ENCODE data around the gene CFAP74. TPM values are rescaled to one million over a fixed set of nuclear protein-coding genes. Genes with fewer than 3 reads are reported as not detected.
A peak's percentile ranks its signal among the peaks of the same experiment; 100 is the strongest.

Gene CFAP74
- total RNA-seq, 2 experiments from 2014 or later, result 0.38 to 0.41 TPM

DNA sequence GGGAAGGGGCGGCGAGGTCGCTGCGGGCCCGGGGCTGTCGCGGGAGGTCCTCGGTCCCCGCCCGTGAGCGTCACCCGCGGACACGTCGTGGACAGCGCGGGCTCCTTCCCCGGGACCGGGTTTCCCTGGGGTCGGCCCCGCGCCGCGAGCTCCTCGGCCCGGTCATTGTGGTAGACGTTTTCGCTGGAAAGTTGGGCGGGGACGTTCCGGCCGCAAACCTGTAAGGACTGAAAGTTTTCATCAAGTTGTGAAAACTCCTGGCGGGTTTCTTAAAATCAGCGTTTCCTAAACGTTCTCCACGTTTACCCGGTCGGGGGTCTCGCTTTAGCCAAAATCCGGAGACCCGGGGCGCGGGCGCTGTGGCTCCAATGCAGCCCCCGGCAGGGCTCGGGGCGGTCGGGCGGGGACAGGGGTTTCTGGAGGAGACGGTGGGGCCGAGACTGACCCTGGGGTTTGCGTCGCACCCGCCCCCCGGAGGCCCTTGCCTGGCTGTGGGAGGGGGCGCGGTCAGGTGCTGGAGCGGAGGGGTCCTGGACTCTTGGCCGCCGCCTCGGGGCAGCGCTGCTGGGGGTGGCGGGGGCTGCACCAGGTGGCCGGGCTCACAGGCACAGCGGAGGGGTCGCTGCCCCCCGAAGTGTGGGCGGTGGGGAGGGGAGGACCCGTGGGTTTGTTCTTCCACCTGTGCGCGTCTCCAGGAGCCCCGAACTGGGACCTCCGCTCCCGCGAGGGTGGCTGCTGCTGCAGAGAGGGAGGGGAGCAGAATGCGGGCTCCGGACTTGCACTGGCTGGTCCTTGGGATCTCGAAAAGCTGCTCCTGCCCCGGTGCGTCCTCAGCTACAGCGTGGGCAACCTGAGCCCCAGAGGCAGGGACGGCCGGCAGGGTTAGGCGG lies 47.5 kb upstream of the CFAP74 start:
- H3K9me3 Mint-ChIP-seq, result no peaks in the 10 kb centered on the region
- H3K27ac Mint-ChIP-seq, result no peak overlapping the region
- ChIA-PET CTCF (no interaction called here), POLR2A (interaction anchor here (1.0 kb wide), 1 partner anchor 40 kb away, joined by 3 read pairs; no protein-coding TSS in a partner anchor)
- H3K27me3 Mint-ChIP-seq, result peaks cover 6% of the 10 kb centered on the region
- peaks cover 11% of the 10 kb centered on the region for H3K4me1 Mint-ChIP-seq (ENCODE audit: low read depth)
- H3K36me3 Mint-ChIP-seq (ENCODE audit: low read depth), result no peaks in the 10 kb centered on the region
- peak; percentile 28 for DNase-seq
- TF ChIP-seq, protein P1, sequence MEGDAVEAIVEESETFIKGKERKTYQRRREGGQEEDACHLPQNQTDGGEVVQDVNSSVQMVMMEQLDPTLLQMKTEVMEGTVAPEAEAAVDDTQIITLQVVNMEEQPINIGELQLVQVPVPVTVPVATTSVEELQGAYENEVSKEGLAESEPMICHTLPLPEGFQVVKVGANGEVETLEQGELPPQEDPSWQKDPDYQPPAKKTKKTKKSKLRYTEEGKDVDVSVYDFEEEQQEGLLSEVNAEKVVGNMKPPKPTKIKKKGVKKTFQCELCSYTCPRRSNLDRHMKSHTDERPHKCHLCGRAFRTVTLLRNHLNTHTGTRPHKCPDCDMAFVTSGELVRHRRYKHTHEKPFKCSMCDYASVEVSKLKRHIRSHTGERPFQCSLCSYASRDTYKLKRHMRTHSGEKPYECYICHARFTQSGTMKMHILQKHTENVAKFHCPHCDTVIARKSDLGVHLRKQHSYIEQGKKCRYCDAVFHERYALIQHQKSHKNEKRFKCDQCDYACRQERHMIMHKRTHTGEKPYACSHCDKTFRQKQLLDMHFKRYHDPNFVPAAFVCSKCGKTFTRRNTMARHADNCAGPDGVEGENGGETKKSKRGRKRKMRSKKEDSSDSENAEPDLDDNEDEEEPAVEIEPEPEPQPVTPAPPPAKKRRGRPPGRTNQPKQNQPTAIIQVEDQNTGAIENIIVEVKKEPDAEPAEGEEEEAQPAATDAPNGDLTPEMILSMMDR (IDR thresholded peaks at IDR 0.05), result no peak
- ATAC-seq, result no peak
- peak overlapping the region; percentile 66 for H3K4me3 Mint-ChIP-seq
- intact Hi-C loops (cut with micrococcal nuclease), result no loop called here

GRCh38 chr1:2050461-2050792 lies 46.8 kb upstream of the CFAP74 start:
- DNase-seq (peak; percentile 52), ATAC-seq (peak; percentile 18)
- H3K27ac Mint-ChIP-seq, result no peak overlapping the region
- peaks cover 17% of the 10 kb centered on the region for H3K4me1 Mint-ChIP-seq (ENCODE audit: low read depth)
- peaks cover 6% of the 10 kb centered on the region for H3K27me3 Mint-ChIP-seq
- POLR2A ChIA-PET, result no interaction called here
- H3K9me3 Mint-ChIP-seq, result no peaks in the 10 kb centered on the region
- H3K4me3 Mint-ChIP-seq, result peak overlapping the region; percentile 66
- no peaks in the 10 kb centered on the region for H3K36me3 Mint-ChIP-seq (ENCODE audit: low read depth)
- TF ChIP-seq, protein P1 (IDR thresholded peaks at IDR 0.05), result no peak
- intact Hi-C loops (cut with micrococcal nuclease), result no loop called here
- CTCF ChIA-PET, result no interaction called here

- peaks cover 6% of the 10 kb centered on the region for H3K27me3 Mint-ChIP-seq
- H3K36me3 Mint-ChIP-seq (ENCODE audit: low read depth), result no peaks in the 10 kb centered on the region
- H3K4me1 Mint-ChIP-seq (ENCODE audit: low read depth), result peaks cover 21% of the 10 kb centered on the region
- ATAC-seq, result peak; percentile 99
- H3K9me3 Mint-ChIP-seq, result no peaks in the 10 kb centered on the region
- TF ChIP-seq, protein P1 (IDR thresholded peaks at IDR 0.05), result no peak
- intact Hi-C loops (cut with micrococcal nuclease), result no loop called here
- CTCF ChIA-PET, result no interaction called here
- H3K27ac Mint-ChIP-seq, result no peak within 1 kb of the TSS
- DNase-seq, result peak; percentile 94
- POLR2A ChIA-PET, result interaction anchor here (0.7 kb wide), 2 partner anchors 443 to 657 kb away, joined by 3 to 4 read pairs; no protein-coding TSS in a partner anchor
- peak within 1 kb of the TSS; percentile 77 for H3K4me3 Mint-ChIP-seq
Observed at GRCh38 chr1:2049718-2050431, 46.3 kb upstream of the CFAP74 start, which contains the start of gene PRKCZ. PRKCZ (plus strand) TSS chr1:2050411; CDS start chr1:2050631, 220 bp downstream.

- POLR2A ChIA-PET, result interaction anchor here (0.7 kb wide), 2 partner anchors 443 to 656 kb away, joined by 3 to 4 read pairs; no protein-coding TSS in a partner anchor
- H3K27ac Mint-ChIP-seq, result no peak overlapping the region
Observed at GRCh38 chr1:2049225-2049717, 45.7 kb upstream of the CFAP74 start.

More at GRCh38 chr1:2049225-2049717, 45.7 kb upstream of the CFAP74 start:
- Mint-ChIP-seq H3K27me3 (peaks cover 6% of the 10 kb centered on the region), H3K4me3 (peak overlapping the region; percentile 77), H3K9me3 (no peaks in the 10 kb centered on the region), H3K36me3 (ENCODE audit: low read depth) (no peaks in the 10 kb centered on the region), H3K4me1 (ENCODE audit: low read depth) (peaks cover 21% of the 10 kb centered on the region)
- CTCF ChIA-PET, result interaction anchor here (1.2 kb wide), 1 partner anchor 89 kb away, joined by 3 read pairs; no protein-coding TSS in a partner anchor
- TF ChIP-seq, protein P1 (IDR thresholded peaks at IDR 0.05), result peak; percentile 34
- DNase-seq, result peak; percentile 24
- intact Hi-C loops (cut with micrococcal nuclease), result no loop called here
- ATAC-seq, result no peak

Measured in activated CD8-positive, alpha-beta T cell treated with anti-CD3 and anti-CD28 coated beads for 36 hours (primary cell).